HG02571 (cell line): ENCODE measurements around the gene GNS.
A peak's percentile ranks its signal among the peaks of the same experiment; 100 is the strongest.

Experiments used
- ATAC-seq: cut with Tn5 transposase; IDR thresholded peaks from one replicate; pipeline ENCODE4 v1.9.1; 2021; ENCODE audit warnings: mild to moderate bottlenecking, moderate library complexity; ENCODE audit not compliant: unreplicated experiment

GNS gene

GRCh38 chr12:64759035-64759894 is at the start of gene GNS:
Gene GNS (minus strand): TSS chr12:64759406. CDS start chr12:64759276, 130 bp downstream.
- peak; percentile 72 for ATAC-seq

- ATAC-seq: no peak
Observed at GRCh38 chr12:64808110-64808509, 48.9 kb upstream of the GNS start.

- no peak for ATAC-seq
Observed at GRCh38 chr12:64806593-64807460, 47.6 kb upstream of the GNS start.

GRCh38 chr12:64806173-64806572 is 47.0 kb upstream of the GNS start:
- no peak for ATAC-seq

GRCh38 chr12:64802180-64802775 is 43.1 kb upstream of the GNS start:
- peak; percentile 57 for ATAC-seq

GRCh38 chr12:64801381-64801780 is 42.2 kb upstream of the GNS start:
- no peak for ATAC-seq

GRCh38 chr12:64800640-64801039 is 41.4 kb upstream of the GNS start:
- ATAC-seq: no peak

- no peak for ATAC-seq
Observed at GRCh38 chr12:64798165-64798564, 39.0 kb upstream of the GNS start.

- ATAC-seq: no peak
Observed at GRCh38 chr12:64797156-64797555, 38.0 kb upstream of the GNS start.

- peak; percentile 58 for ATAC-seq
Observed at GRCh38 chr12:64796205-64796845, 37.1 kb upstream of the GNS start.

GRCh38 chr12:64794305-64794704 is 35.1 kb upstream of the GNS start:
- no peak for ATAC-seq

- no peak for ATAC-seq
Observed at GRCh38 chr12:64793610-64794009, 34.4 kb upstream of the GNS start.

GRCh38 chr12:64792128-64792527 is 32.9 kb upstream of the GNS start:
- ATAC-seq: no peak

- ATAC-seq: no peak
Observed at GRCh38 chr12:64791036-64791435, 31.8 kb upstream of the GNS start.

- no peak for ATAC-seq
Observed at GRCh38 chr12:64790166-64790565, 31.0 kb upstream of the GNS start.

GRCh38 chr12:64785838-64786237 is 26.6 kb upstream of the GNS start:
- no peak for ATAC-seq

- no peak for ATAC-seq
Observed at GRCh38 chr12:64782191-64782876, 23.1 kb upstream of the GNS start.

- no peak for ATAC-seq
Observed at GRCh38 chr12:64781280-64782190, 22.3 kb upstream of the GNS start.

GRCh38 chr12:64780531-64781279 is 21.5 kb upstream of the GNS start:
- ATAC-seq: no peak
